C4-2B (cell line): ENCODE data around the gene GPR89B.
"Not testable (repeated sequence)": the region's sequence is repeated elsewhere in the genome, so short reads cannot be mapped to it uniquely, and the experiment has no call there.

Experiments
- CTCF ChIP-seq: fragments of 450-650 bp; conservative IDR thresholded peaks from 2 replicates; pipeline ENCODE4 v1.5.1; 2017; ENCODE audit warnings: mild to moderate bottlenecking
- ZFX ChIP-seq: fragments of 450-650 bp; IDR thresholded peaks from 2 replicates; pipeline ENCODE4 v1.6.1; 2017

DNA sequence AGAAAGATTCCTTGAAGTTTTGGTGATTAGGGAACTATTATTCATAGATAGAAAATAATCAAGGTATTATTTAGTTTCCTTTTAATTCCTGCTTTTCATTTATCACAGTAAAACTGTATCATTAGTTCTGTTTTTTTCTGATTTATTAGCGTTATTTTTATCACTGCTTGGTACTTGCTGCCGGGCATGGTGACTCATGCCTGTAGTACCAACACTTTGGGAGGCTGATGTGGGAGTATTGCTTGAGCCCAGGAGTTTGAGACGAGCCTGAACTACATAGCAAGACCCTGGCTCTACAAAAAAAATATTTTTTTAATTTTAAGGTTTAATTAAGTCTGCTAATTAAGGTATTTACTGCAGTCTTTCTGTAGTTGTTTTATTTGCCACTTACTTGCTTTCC is 59.7 kb downstream of the GPR89B start:
- TF ChIP-seq CTCF, ZFX: not testable (repeated sequence)
